Suprapubic skin (tissue), 4 donors: Measurements from ENCODE around the gene NME8.

Experiments
- POLR2A ChIP-seq, 2 donors: fragments of 450-650 bp; IDR thresholded peaks; one replicate each; pipeline ENCODE4 v1.6.1; 2017; ENCODE audit warnings: antibody characterized with exemption in 2 of 2, mild to moderate bottlenecking in 2 of 2, moderate library complexity in 2 of 2
- POLR2AphosphoS5 ChIP-seq, 3 donors: sonication (generic); formaldehyde crosslinking; IDR thresholded peaks; one replicate each; pipeline ENCODE4 v1.6.1; 2017; ENCODE audit warnings: antibody characterized with exemption in 3 of 3
- TF ChIP-seq, protein P1 (sequence below), 2 donors: fragments of 200-600 bp in 1 of 2; fragments of 450-650 bp in 1 of 2; sonication (generic) in 1 of 2; IDR thresholded peaks; one replicate each; pipeline ENCODE4 v1.5.1; 2016 to 2019; ENCODE audit warnings: antibody characterized with exemption in 2 of 2, mild to moderate bottlenecking in 1 of 2, moderate library complexity in 1 of 2

GRCh38 chr7:37943905-37944736 lies 95.7 kb downstream of the NME8 start:
- TF ChIP-seq, protein P1, sequence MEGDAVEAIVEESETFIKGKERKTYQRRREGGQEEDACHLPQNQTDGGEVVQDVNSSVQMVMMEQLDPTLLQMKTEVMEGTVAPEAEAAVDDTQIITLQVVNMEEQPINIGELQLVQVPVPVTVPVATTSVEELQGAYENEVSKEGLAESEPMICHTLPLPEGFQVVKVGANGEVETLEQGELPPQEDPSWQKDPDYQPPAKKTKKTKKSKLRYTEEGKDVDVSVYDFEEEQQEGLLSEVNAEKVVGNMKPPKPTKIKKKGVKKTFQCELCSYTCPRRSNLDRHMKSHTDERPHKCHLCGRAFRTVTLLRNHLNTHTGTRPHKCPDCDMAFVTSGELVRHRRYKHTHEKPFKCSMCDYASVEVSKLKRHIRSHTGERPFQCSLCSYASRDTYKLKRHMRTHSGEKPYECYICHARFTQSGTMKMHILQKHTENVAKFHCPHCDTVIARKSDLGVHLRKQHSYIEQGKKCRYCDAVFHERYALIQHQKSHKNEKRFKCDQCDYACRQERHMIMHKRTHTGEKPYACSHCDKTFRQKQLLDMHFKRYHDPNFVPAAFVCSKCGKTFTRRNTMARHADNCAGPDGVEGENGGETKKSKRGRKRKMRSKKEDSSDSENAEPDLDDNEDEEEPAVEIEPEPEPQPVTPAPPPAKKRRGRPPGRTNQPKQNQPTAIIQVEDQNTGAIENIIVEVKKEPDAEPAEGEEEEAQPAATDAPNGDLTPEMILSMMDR (IDR thresholded peaks at IDR 0.05) = no peak
- TF ChIP-seq POLR2A (IDR thresholded peaks at IDR 0.05) (no peak), POLR2AphosphoS5 (IDR thresholded peaks at IDR 0.05) (no peak)
